Testis (tissue), 3 donors: Measurements from ENCODE around the gene GIMAP1. TPM values are rescaled to one million over a fixed set of nuclear protein-coding genes. Genes with fewer than 3 reads are reported as not detected.

Source experiments
- DNase-seq: peaks from one replicate; pipeline ENCODE4 v3.0.0-alpha.2; 2019
- H3K27ac ChIP-seq, 2 donors: fragments of 200-600 bp; sonication (generic); one replicate each; pipeline ENCODE4 v1.5.1; 2019
- H3K27me3 ChIP-seq: fragments of 200-600 bp; sonication (generic); one replicate; pipeline ENCODE4 v1.5.1; 2019
- H3K36me3 ChIP-seq: fragments of 200-600 bp; sonication (generic); one replicate; pipeline ENCODE4 v1.5.1; 2017; ENCODE audit warnings: low read depth; ENCODE audit errors: missing control alignments
- H3K4me1 ChIP-seq: fragments of 200-600 bp; sonication (generic); one replicate; pipeline ENCODE4 v1.5.1; 2019
- H3K4me3 ChIP-seq, 2 donors: fragments of 200-600 bp; sonication (generic); one replicate each; pipeline ENCODE4 v1.5.1; 2017 to 2019
- H3K9me3 ChIP-seq: fragments of 200-600 bp; sonication (generic); one replicate; pipeline ENCODE4 v1.5.1; 2017
- CTCF ChIP-seq, 3 experiments: fragments of 450-650 bp in 2 of 3; fragments of 200-600 bp in 1 of 3; sonication (generic) in 1 of 3; IDR thresholded peaks; one replicate each; pipeline ENCODE4 v1.5.1; 2016 to 2019; ENCODE audit warnings: antibody characterized with exemption in 3 of 3, mild to moderate bottlenecking in 2 of 3, moderate library complexity in 1 of 3
- POLR2A ChIP-seq: fragments of 450-650 bp; IDR thresholded peaks from one replicate; pipeline ENCODE4 v1.6.1; 2017; ENCODE audit warnings: antibody characterized with exemption, mild to moderate bottlenecking, moderate library complexity
- WGBS, 2 donors: methylation state at CpG; one replicate each; pipeline ENCODE4 v1.1.5; 2018; 5-methylcytosine and 5-hydroxymethylcytosine counted together
- intact Hi-C: fragments of 100-400 bp; cut with DNase I; formaldehyde crosslinking; loops from one replicate; pipeline ENCODE4 v1.15.1; 2023; ENCODE audit warnings: low total_unique reads
- polyA plus RNA-seq: library from polyadenylated mRNA; stranded (reverse); fragments of 350-450 nt; fragmentation: Illumina TruSeq; extraction: RNeasy Lipid Tissue Mini Kit (QIAGEN cat#74804); gene quantifications from one replicate; pipeline ENCODE4 v1.2.3, GENCODE V29; 2014; ENCODE audit warnings: low read depth, low replicate concordance; ENCODE audit not compliant: insufficient read depth
- total RNA-seq, 2 donors: library from RNA; depleted of rRNA; stranded (reverse); fragments of >200 nt; gene quantifications; one replicate each; pipeline ENCODE4 v1.2.3, GENCODE V29; 2016

GIMAP1 gene
- total and polyA plus RNA-seq, 3 donors from 2014 or later = 1.4 to 2.8 (median 1.7) TPM

DNA sequence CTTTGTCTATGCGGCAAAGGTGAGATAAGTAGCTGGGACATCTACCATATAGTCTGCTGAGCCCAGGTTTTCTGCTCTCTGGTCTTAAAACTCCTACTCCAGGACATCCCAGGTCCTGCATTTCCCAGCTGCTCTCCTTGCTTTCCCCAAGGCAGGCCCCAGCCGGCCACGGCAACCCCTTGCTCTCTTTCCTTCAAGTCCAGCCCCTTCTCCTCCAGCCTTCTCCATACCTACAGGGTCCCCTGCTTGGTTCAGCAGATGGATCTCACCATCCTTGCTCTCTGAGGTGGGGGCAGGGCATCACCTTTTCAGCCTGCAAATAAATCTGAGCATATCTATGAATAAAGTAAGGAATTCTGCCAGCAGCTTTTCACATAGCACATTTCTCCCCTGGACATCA, 29.5 kb downstream of the GIMAP1 start:
- TF ChIP-seq CTCF (IDR thresholded peaks at IDR 0.05) = no peak
- no peak for TF ChIP-seq POLR2A
- Histone ChIP-seq H3K36me3 (no peaks in the 10 kb centered on the region), H3K4me1 (peaks cover 3% of the 10 kb centered on the region), H3K27me3 (no peaks in the 10 kb centered on the region), H3K9me3 (no peaks in the 10 kb centered on the region), H3K27ac (no peak overlapping the region), H3K4me3 (no peak overlapping the region)
- no peak for DNase-seq
- WGBS, 2 donors = 76 to 83% methylated on average over 3 of the region's 3 CpGs
- intact Hi-C loops = no loop called here

DNA sequence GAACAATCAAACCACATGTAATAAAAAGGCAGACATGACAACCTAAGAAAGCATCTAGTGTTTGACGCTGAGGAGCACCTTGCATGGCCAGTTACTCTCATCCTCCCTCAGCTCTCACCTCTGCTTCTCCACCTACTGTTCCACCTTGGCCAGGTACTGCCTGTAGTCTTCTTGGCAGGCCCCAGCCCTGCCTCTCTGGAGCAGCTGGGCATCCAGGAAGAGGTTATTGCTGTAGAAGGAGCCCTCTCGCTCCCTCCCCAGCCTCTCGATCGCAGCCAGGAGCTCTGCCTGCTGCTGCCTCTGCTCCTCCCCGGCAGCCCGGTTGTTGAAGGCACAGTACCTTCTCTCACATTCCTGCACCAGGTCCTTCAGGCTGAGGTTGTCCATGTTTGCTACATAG, 30.5 kb downstream of the GIMAP1 start:
- TF ChIP-seq POLR2A = no peak
- no peak for TF ChIP-seq CTCF (IDR thresholded peaks at IDR 0.05)
- WGBS, 2 donors = 77 to 86% methylated on average over 5 to 6 of the region's 6 CpGs
- Histone ChIP-seq H3K36me3 (no peaks in the 10 kb centered on the region), H3K9me3 (no peaks in the 10 kb centered on the region), H3K27ac (no peak overlapping the region), H3K4me3 (no peak overlapping the region), H3K27me3 (no peaks in the 10 kb centered on the region), H3K4me1 (peaks cover 3% of the 10 kb centered on the region)
- intact Hi-C loops = no loop called here
- DNase-seq = no peak

- no peak for TF ChIP-seq CTCF (IDR thresholded peaks at IDR 0.05)
- TF ChIP-seq POLR2A = no peak
- intact Hi-C loops = no loop called here
- no peak overlapping the region for H3K4me3 ChIP-seq
- 83 to 91% methylated on average over 4 of the region's 4 CpGs for whole genome bisulfite sequencing, 2 donors
- H3K36me3 ChIP-seq = no peaks in the 10 kb centered on the region
- DNase-seq = no peak
- no peaks in the 10 kb centered on the region for H3K27me3 ChIP-seq
- H3K27ac ChIP-seq = no peak overlapping the region
- H3K4me1 ChIP-seq = peaks cover 3% of the 10 kb centered on the region
- no peaks in the 10 kb centered on the region for H3K9me3 ChIP-seq
These were observed 32.0 kb downstream of the GIMAP1 start for GRCh38 chr7:150748376-150748775.

- intact Hi-C loops = no loop called here
- Histone ChIP-seq H3K27me3 (no peaks in the 10 kb centered on the region), H3K36me3 (no peaks in the 10 kb centered on the region), H3K9me3 (no peaks in the 10 kb centered on the region), H3K27ac (no peak overlapping the region), H3K4me3 (no peak overlapping the region), H3K4me1 (no peaks in the 10 kb centered on the region)
- no peak for DNase-seq
- 28 to 30% methylated on average over 2 of the region's 2 CpGs for WGBS, 2 donors
- no peak for TF ChIP-seq POLR2A
- TF ChIP-seq CTCF (IDR thresholded peaks at IDR 0.05) = no peak
These were observed 35.3 kb downstream of the GIMAP1 start for GRCh38 chr7:150751702-150752101.

- no peaks in the 10 kb centered on the region for H3K4me1 ChIP-seq
- H3K9me3 ChIP-seq = no peaks in the 10 kb centered on the region
- intact Hi-C loops = no loop called here
- H3K27ac ChIP-seq = no peak overlapping the region
- TF ChIP-seq CTCF (IDR thresholded peaks at IDR 0.05) = no peak
- no peak for TF ChIP-seq POLR2A
- no peaks in the 10 kb centered on the region for H3K27me3 ChIP-seq
- H3K36me3 ChIP-seq = no peaks in the 10 kb centered on the region
- no peak for DNase-seq
- 49 to 66% methylated on average over 6 of the region's 6 CpGs for WGBS, 2 donors
- H3K4me3 ChIP-seq = no peak overlapping the region
These were observed 36.8 kb downstream of the GIMAP1 start for GRCh38 chr7:150753239-150753638.
